Measurements from ENCODE around the gene RAET1E. TPM values are rescaled to one million over a fixed set of nuclear protein-coding genes. Genes with fewer than 3 reads are reported as not detected.
A peak's percentile ranks its signal among the peaks of the same experiment; 100 is the strongest.

The RAET1E gene
- total and polyA plus RNA-seq, 8 donors = 0.20 to 0.69 (median 0.50) TPM

GRCh38 chr6:149869275-149869892, 28.5 kb downstream of the RAET1E start:
- H3K4me1 ChIP-seq = peaks cover 5 to 9% of the 10 kb centered on the region in 2 donors
- no peak overlapping the region for H3K27ac ChIP-seq
- no peak for TF ChIP-seq CTCF (IDR thresholded peaks at IDR 0.05)
- ATAC-seq (no peak), DNase-seq (no peak)
- H3K4me3 ChIP-seq = no peak overlapping the region
- H3K36me3 ChIP-seq = no peaks in the 10 kb centered on the region
- H3K27me3 ChIP-seq = no peaks in the 10 kb centered on the region
- intact Hi-C loops (cut with DNase I) = no loop called here
- no peaks in the 10 kb centered on the region for H3K9me3 ChIP-seq

- Histone ChIP-seq H3K36me3 (no peaks in the 10 kb centered on the region), H3K4me1 (peaks cover 6 to 12% of the 10 kb centered on the region in 2 donors), H3K9me3 (no peaks in the 10 kb centered on the region), H3K4me3 (no peak overlapping the region), H3K27ac (no peak overlapping the region), H3K27me3 (peaks cover 0 to 9% of the 10 kb centered on the region in 2 donors)
- TF ChIP-seq CTCF (IDR thresholded peaks at IDR 0.05) = no peak
- ATAC-seq = no peak
- intact Hi-C loops (cut with DNase I) = no loop called here
- DNase-seq = no peak
Measured at GRCh38 chr6:149867876-149868640, 29.9 kb downstream of the RAET1E start.

- Histone ChIP-seq H3K36me3 (no peaks in the 10 kb centered on the region), H3K9me3 (no peaks in the 10 kb centered on the region), H3K27ac (peak overlapping the region; percentile 84 to 92), H3K27me3 (peaks cover 0 to 20% of the 10 kb centered on the region in 2 donors), H3K4me3 (peak overlapping the region; percentile 64 to 70), H3K4me1 (peaks cover 6 to 30% of the 10 kb centered on the region in 2 donors)
- DNase-seq (peak in 2 of 4 donors; percentile 51 to 77), ATAC-seq (peak; percentile 66)
- TF ChIP-seq CTCF (IDR thresholded peaks at IDR 0.05) = peak; percentile 41 to 53
- intact Hi-C loops (cut with DNase I) = no loop called here
Measured at GRCh38 chr6:149864578-149865535, 33.1 kb downstream of the RAET1E start.

DNA sequence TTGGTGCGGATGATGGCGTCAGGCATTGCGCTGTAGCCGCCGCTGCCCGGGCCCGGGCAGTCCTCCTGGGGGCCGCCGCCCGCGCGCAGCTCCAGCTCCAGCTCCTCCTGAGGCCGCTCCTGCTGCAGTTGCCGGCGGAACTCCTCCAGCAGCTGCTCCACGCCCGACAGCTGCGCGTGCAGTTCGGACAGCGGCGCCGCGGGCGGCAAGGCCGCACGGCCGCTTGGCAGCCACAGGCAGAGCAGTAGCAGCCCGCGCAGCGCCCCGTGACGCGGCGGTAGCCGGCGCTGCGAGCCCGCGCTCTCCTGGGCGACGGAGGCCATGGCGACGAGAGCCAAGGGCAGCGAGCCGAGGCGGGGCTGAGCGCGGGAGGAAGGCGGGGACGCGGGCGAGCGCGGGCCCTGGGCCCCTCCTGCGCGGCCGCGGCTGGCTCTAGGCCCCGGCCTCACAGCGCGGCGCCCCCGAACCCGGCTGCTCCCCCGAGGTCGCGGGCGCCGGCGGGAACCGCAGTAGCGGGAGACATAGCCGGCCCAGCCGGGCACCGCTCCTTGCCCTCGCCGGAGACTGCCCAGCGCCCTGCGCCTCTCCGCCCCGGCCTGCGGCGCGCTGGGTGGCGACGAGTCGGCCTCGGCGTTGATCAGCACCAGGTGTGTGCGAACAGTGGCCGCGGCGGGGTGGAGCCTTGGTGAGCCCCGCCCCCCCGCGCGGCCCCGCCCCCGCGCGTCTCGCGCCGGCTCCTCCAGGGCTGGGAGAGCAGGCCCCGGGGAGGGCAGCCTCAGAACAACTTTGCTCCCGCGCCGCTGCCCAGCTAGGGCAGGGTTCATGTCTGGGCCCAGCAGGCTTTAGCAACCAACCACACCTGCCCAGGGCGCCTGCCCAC, 34.0 kb downstream of the RAET1E start, which contains the start of gene LRP11:
LRP11 (minus strand) TSS at position 662 of the 880 bp plus-strand sequence; CDS start at position 323, 339 bp downstream.
- intact Hi-C loops (cut with DNase I) = no loop called here
- ATAC-seq = peak; percentile 94
- peak within 1 kb of the TSS; percentile 64 to 70 for H3K4me3 ChIP-seq

More for the DNA sequence above, 34.0 kb downstream of the RAET1E start, which contains the start of gene LRP11:
- no peaks in the 10 kb centered on the region for H3K36me3 ChIP-seq
- peaks cover 6 to 30% of the 10 kb centered on the region in 2 donors for H3K4me1 ChIP-seq
- no peak for TF ChIP-seq CTCF (IDR thresholded peaks at IDR 0.05)
- H3K27ac ChIP-seq = peak within 1 kb of the TSS; percentile 84 to 92
- no peaks in the 10 kb centered on the region for H3K9me3 ChIP-seq
- DNase-seq = peak; percentile 78 to 94 (median 87)
- peaks cover 0 to 20% of the 10 kb centered on the region in 2 donors for H3K27me3 ChIP-seq

All from left lung (tissue), 10 donors.